ENCODE results near the gene GGCX. TPM values are rescaled to one million over a fixed set of nuclear protein-coding genes. Genes with fewer than 3 reads are reported as not detected.

Gene GGCX
- 41.6 to 46.9 TPM (median 43.3 TPM) in 5 replicates for total RNA-seq (2022; extraction: Qiagen RNA extraction; ENCODE audit: low read depth)

GRCh38 chr2:85561280-85562212, at the start of gene GGCX:
TSS of gene GGCX (minus strand) at chr2:85561493. CDS start at chr2:85561428, 65 bp downstream.

GRCh38 chr2:85602476-85603234, 41.4 kb upstream of the GGCX start, which contains the start of gene TMEM150A:
TSS of gene TMEM150A (minus strand) at chr2:85602698. CDS start at chr2:85601948, 750 bp downstream.

GRCh38 chr2:85595301-85596025, 34.2 kb upstream of the GGCX start, which contains the start of gene RNF181:
TSS of gene RNF181 (plus strand) at chr2:85595745. CDS start at chr2:85595764, 19 bp downstream.

GRCh38 chr2:85584354-85584856, 23.1 kb upstream of the GGCX start, which contains the start of gene VAMP5:
TSS of gene VAMP5 (plus strand) at chr2:85584431. CDS start at chr2:85584491, 60 bp downstream.

GRCh38 chr2:85577386-85578242, 16.3 kb upstream of the GGCX start, which contains the start of gene VAMP8:
TSS of gene VAMP8 (plus strand) at chr2:85577586. CDS start at chr2:85577647, 61 bp downstream.

GRCh38 chr2:85538507-85539360, 22.6 kb downstream of the GGCX start, which contains the start of gene MAT2A:
TSS of gene MAT2A (plus strand) at chr2:85539168. CDS start at chr2:85539288, 120 bp downstream.

Other genes starting within 250 kb of the GGCX start
- gene TGOLN2, start 233.5 kb downstream of the GGCX start, total RNA-seq (2022; extraction: Qiagen RNA extraction; ENCODE audit: low read depth) = 85.4 to 109 TPM (median 99.5 TPM) in 5 replicates
- gene RETSAT, start 207.0 kb downstream of the GGCX start, total RNA-seq (2022; extraction: Qiagen RNA extraction; ENCODE audit: low read depth) = 43.6 to 53.9 TPM (median 45.6 TPM) in 5 replicates
- gene ELMOD3, start 206.7 kb downstream of the GGCX start, total RNA-seq (2022; extraction: Qiagen RNA extraction; ENCODE audit: low read depth) = 12.7 to 14.5 TPM (median 13.4 TPM) in 5 replicates
- 86.1 to 105 TPM (median 92.6 TPM) in 5 replicates for gene CAPG, start 151.1 kb downstream of the GGCX start, total RNA-seq (2022; extraction: Qiagen RNA extraction; ENCODE audit: low read depth)
- 0.43 to 1.0 TPM (median 0.78 TPM) in 5 replicates for gene SH2D6, start 142.8 kb downstream of the GGCX start, total RNA-seq (2022; extraction: Qiagen RNA extraction; ENCODE audit: low read depth)
- 428 to 492 TPM (median 474 TPM) in 5 replicates for gene MAT2A, start 22.3 kb downstream of the GGCX start, total RNA-seq (2022; extraction: Qiagen RNA extraction; ENCODE audit: low read depth)
- gene VAMP8, start 16.1 kb upstream of the GGCX start, total RNA-seq (2022; extraction: Qiagen RNA extraction; ENCODE audit: low read depth) = 13.5 to 22.3 TPM (median 18.2 TPM) in 5 replicates
- 0.11 TPM in 1 of 5 replicates, not detected in the others for gene VAMP5, start 22.9 kb upstream of the GGCX start, total RNA-seq (2022; extraction: Qiagen RNA extraction; ENCODE audit: low read depth)
- gene RNF181, start 34.3 kb upstream of the GGCX start, total RNA-seq (2022; extraction: Qiagen RNA extraction; ENCODE audit: low read depth) = 179 to 200 TPM (median 183 TPM) in 5 replicates
- 10.2 to 15.1 TPM (median 11.9 TPM) in 5 replicates for gene TMEM150A, start 41.2 kb upstream of the GGCX start, total RNA-seq (2022; extraction: Qiagen RNA extraction; ENCODE audit: low read depth)
- gene C2orf68, start 50.6 kb upstream of the GGCX start, total RNA-seq (2022; extraction: Qiagen RNA extraction; ENCODE audit: low read depth) = 21.3 to 27.9 TPM (median 25.0 TPM) in 5 replicates
- 69.7 to 77.5 TPM (median 72.0 TPM) in 5 replicates for gene USP39, start 54.7 kb upstream of the GGCX start, total RNA-seq (2022; extraction: Qiagen RNA extraction; ENCODE audit: low read depth)
- 0.09 to 0.29 TPM (median 0.20 TPM) in 4 of 5 replicates, not detected in the other for gene SFTPB, start 106.7 kb upstream of the GGCX start, total RNA-seq (2022; extraction: Qiagen RNA extraction; ENCODE audit: low read depth)
- 0.17 to 0.49 TPM in 2 of 5 replicates, not detected in the others for gene GNLY, start 132.9 kb upstream of the GGCX start, total RNA-seq (2022; extraction: Qiagen RNA extraction; ENCODE audit: low read depth)
- 4.2 to 6.6 TPM (median 4.5 TPM) in 5 replicates for gene ATOH8, start 192.5 kb upstream of the GGCX start, total RNA-seq (2022; extraction: Qiagen RNA extraction; ENCODE audit: low read depth)